IMR-90 (cell line): Measurements from ENCODE around the gene CEP63.
"Not testable (repeated sequence)": the region's sequence is repeated elsewhere in the genome, so short reads cannot be mapped to it uniquely, and the experiment has no call there.

Experiments
- CEBPB ChIP-seq: IDR thresholded peaks from 2 replicates; pipeline ENCODE4 v1.6.1; 2012; ENCODE audit warnings: low read depth, low read length, improper control_type of control experiment
- CHD1 ChIP-seq: IDR thresholded peaks from 2 replicates; pipeline ENCODE4 v1.6.1; 2012; ENCODE audit warnings: low read depth, low read length, improper control_type of control experiment
- MAZ ChIP-seq: IDR thresholded peaks from 2 replicates; pipeline ENCODE4 v1.6.1; 2012; ENCODE audit warnings: low read depth, mild to moderate bottlenecking, low read length, improper control_type of control experiment, moderate library complexity, borderline replicate concordance
- NFE2L2 ChIP-seq: fragments of 150-350 bp; IDR thresholded peaks from 2 replicates; pipeline ENCODE4 v1.6.1; 2016; ENCODE audit warnings: low read depth, mild to moderate bottlenecking, low read length
- POLR2A ChIP-seq: IDR thresholded peaks from 2 replicates; pipeline ENCODE4 v1.6.1; 2012; ENCODE audit warnings: mild to moderate bottlenecking, low read depth, low read length
- RAD21 ChIP-seq: IDR thresholded peaks from 2 replicates; pipeline ENCODE4 v1.6.1; 2012; ENCODE audit warnings: low read length, improper control_type of control experiment
- RCOR1 ChIP-seq: IDR thresholded peaks from 2 replicates; pipeline ENCODE4 v1.6.1; 2012; ENCODE audit warnings: mild to moderate bottlenecking, low read length, improper control_type of control experiment; ENCODE audit not compliant: insufficient replicate concordance
- RFX5 ChIP-seq: IDR thresholded peaks from 2 replicates; pipeline ENCODE4 v1.8.0; 2012; ENCODE audit warnings: low read depth, mild to moderate bottlenecking, low read length, moderate library complexity
- SMC3 ChIP-seq: fragments of 150-350 bp; IDR thresholded peaks from 2 replicates; pipeline ENCODE4 v1.6.1; 2016; ENCODE audit warnings: low read depth, mild to moderate bottlenecking, antibody characterized with exemption, low read length, moderate library complexity
- TF ChIP-seq, protein P1 (sequence below): conservative IDR thresholded peaks from 2 replicates; pipeline ENCODE4 v1.5.1; 2012; ENCODE audit warnings: mild to moderate bottlenecking, low read depth, low read length, improper control_type of control experiment
- TF ChIP-seq, protein P2 (sequence below): fragments of 150-350 bp; IDR thresholded peaks from 2 replicates; pipeline ENCODE4 v1.6.1; 2017; ENCODE audit warnings: mild to moderate bottlenecking, antibody characterized with exemption, low read length, low read depth

DNA sequence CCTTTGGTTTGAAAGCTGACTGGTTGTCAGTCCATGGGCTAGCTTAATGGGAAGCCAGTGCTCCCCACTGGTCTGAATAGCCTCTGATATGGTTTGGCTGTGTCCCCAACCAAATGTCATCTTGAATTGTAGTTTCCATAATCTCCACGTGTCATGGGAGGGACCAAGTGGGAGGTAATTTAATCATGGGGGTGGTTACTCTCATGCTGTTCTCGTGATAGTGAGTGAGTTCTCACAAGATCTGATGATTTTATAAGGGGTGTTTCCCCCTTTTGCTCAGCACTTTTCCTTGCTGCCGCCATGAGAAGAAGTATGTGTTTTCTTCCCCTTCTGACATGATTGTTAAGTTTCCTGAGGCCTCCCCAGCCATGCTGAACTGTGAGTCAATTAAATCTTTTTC, 109.1 kb downstream of the CEP63 start:
- TF ChIP-seq, protein P1, sequence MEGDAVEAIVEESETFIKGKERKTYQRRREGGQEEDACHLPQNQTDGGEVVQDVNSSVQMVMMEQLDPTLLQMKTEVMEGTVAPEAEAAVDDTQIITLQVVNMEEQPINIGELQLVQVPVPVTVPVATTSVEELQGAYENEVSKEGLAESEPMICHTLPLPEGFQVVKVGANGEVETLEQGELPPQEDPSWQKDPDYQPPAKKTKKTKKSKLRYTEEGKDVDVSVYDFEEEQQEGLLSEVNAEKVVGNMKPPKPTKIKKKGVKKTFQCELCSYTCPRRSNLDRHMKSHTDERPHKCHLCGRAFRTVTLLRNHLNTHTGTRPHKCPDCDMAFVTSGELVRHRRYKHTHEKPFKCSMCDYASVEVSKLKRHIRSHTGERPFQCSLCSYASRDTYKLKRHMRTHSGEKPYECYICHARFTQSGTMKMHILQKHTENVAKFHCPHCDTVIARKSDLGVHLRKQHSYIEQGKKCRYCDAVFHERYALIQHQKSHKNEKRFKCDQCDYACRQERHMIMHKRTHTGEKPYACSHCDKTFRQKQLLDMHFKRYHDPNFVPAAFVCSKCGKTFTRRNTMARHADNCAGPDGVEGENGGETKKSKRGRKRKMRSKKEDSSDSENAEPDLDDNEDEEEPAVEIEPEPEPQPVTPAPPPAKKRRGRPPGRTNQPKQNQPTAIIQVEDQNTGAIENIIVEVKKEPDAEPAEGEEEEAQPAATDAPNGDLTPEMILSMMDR: not testable (repeated sequence)
- TF ChIP-seq POLR2A, RAD21, RFX5, NFE2L2, CHD1, MAZ, CEBPB, RCOR1, SMC3: not testable (repeated sequence)
- TF ChIP-seq, protein P2, sequence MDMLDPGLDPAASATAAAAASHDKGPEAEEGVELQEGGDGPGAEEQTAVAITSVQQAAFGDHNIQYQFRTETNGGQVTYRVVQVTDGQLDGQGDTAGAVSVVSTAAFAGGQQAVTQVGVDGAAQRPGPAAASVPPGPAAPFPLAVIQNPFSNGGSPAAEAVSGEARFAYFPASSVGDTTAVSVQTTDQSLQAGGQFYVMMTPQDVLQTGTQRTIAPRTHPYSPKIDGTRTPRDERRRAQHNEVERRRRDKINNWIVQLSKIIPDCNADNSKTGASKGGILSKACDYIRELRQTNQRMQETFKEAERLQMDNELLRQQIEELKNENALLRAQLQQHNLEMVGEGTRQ: not testable (repeated sequence)
